ENCODE results near the gene SPNS1.
A peak's percentile ranks its signal among the peaks of the same experiment; 100 is the strongest.

GRCh38 chr16:28977703-28978662 is 3.4 kb downstream of the SPNS1 start:
- no peak for TF ChIP-seq EZH2 (IDR thresholded peaks at IDR 0.05; ENCODE audit: borderline replicate concordance)
- peak; percentile 44 for TF ChIP-seq CTCF (IDR thresholded peaks at IDR 0.05; ENCODE audit: poor library complexity)

All from hepatocyte (in vitro differentiated cells).